Hepatocyte (in vitro differentiated cells): Measurements from ENCODE around the gene ARRDC1. TPM values are rescaled to one million over a fixed set of nuclear protein-coding genes. Genes with fewer than 3 reads are reported as not detected.

Source experiments
- DNase-seq: peaks from one replicate; pipeline ENCODE4 v3.0.0-alpha.2; 2016; ENCODE audit warnings: low spot score
- H2AFZ ChIP-seq: fragments of 200-600 bp; sonication (generic); 2 replicates; pipeline ENCODE4 v1.6.0; 2016; ENCODE audit warnings: antibody characterized with exemption, mild to moderate bottlenecking
- H3K27ac ChIP-seq: fragments of 200-600 bp; sonication (generic); 2 replicates; pipeline ENCODE4 v1.5.1; 2016; ENCODE audit warnings: mild to moderate bottlenecking
- H3K27me3 ChIP-seq: fragments of 200-600 bp; sonication (generic); 2 replicates; pipeline ENCODE4 v1.6.1; 2016
- H3K36me3 ChIP-seq: fragments of 200-600 bp; sonication (generic); replicated peaks from 2 replicates; pipeline ENCODE4 v1.5.1; 2016; ENCODE audit warnings: low read depth; ENCODE audit not compliant: insufficient read depth
- H3K4me1 ChIP-seq: fragments of 200-600 bp; sonication (generic); 2 replicates; pipeline ENCODE4 v1.5.1; 2016; ENCODE audit warnings: mild to moderate bottlenecking, moderate library complexity; ENCODE audit not compliant: insufficient read depth
- H3K4me2 ChIP-seq: fragments of 200-600 bp; sonication (generic); 2 replicates; pipeline ENCODE4 v1.6.0; 2016
- H3K4me3 ChIP-seq: fragments of 200-600 bp; sonication (generic); 2 replicates; pipeline ENCODE4 v1.5.1; 2016; ENCODE audit warnings: mild to moderate bottlenecking
- H3K79me2 ChIP-seq: fragments of 200-600 bp; sonication (generic); 2 replicates; pipeline ENCODE4 v1.6.0; 2017; ENCODE audit warnings: mild to moderate bottlenecking
- H3K9me2 ChIP-seq: fragments of 200-600 bp; sonication (generic); replicated peaks from 2 replicates; pipeline ENCODE4 v1.6.0; 2017; ENCODE audit warnings: mild to moderate bottlenecking; ENCODE audit not compliant: insufficient read depth
- H3K9me3 ChIP-seq: fragments of 200-600 bp; sonication (generic); 2 replicates; pipeline ENCODE4 v1.5.1; 2016; ENCODE audit warnings: low read depth, mild to moderate bottlenecking
- H4K20me1 ChIP-seq: fragments of 200-600 bp; sonication (generic); 2 replicates; pipeline ENCODE4 v1.6.0; 2016; ENCODE audit warnings: mild to moderate bottlenecking; ENCODE audit not compliant: insufficient read depth, poor library complexity, severe bottlenecking
- EZH2 ChIP-seq: fragments of 200-600 bp; sonication (generic); IDR thresholded peaks from 2 replicates; pipeline ENCODE4 v1.6.1; 2016; ENCODE audit warnings: antibody characterized with exemption, mild to moderate bottlenecking, borderline replicate concordance
- EZH2phosphoT487 ChIP-seq: fragments of 200-600 bp; sonication (generic); IDR thresholded peaks from one replicate; pipeline ENCODE4 v1.6.1; 2018; ENCODE audit warnings: antibody characterized with exemption, mild to moderate bottlenecking, low read depth, moderate library complexity; ENCODE audit not compliant: unreplicated experiment, severe bottlenecking
- WGBS: methylation state at CpG from one replicate; pipeline ENCODE4 v1.1.6; 2016; ENCODE audit warnings: low lambda C conversion rate; ENCODE audit errors: missing lambda C conversion rate; 5-methylcytosine and 5-hydroxymethylcytosine counted together
- polyA plus RNA-seq: library from polyadenylated mRNA; unstranded; fragments of >200 nt; fragmentation: Nextera tagmentation; extraction: Ambion mirVana; gene quantifications from 2 replicates; pipeline ENCODE4 v1.2.1, GENCODE V29; 2016
- total RNA-seq: library from RNA; depleted of rRNA; stranded (reverse); fragments of >200 nt; gene quantifications from 2 replicates; pipeline ENCODE4 v1.2.3, GENCODE V29; 2014
- TF ChIP-seq, protein P1 (sequence below): fragments of 200-600 bp; sonication (generic); IDR thresholded peaks from 2 replicates; pipeline ENCODE4 v1.5.1; 2016; ENCODE audit warnings: antibody characterized with exemption, mild to moderate bottlenecking; ENCODE audit not compliant: poor library complexity

Gene ARRDC1
- total and polyA plus RNA-seq, 2 experiments from 2014 or later, result 62.7 to 102 TPM

DNA sequence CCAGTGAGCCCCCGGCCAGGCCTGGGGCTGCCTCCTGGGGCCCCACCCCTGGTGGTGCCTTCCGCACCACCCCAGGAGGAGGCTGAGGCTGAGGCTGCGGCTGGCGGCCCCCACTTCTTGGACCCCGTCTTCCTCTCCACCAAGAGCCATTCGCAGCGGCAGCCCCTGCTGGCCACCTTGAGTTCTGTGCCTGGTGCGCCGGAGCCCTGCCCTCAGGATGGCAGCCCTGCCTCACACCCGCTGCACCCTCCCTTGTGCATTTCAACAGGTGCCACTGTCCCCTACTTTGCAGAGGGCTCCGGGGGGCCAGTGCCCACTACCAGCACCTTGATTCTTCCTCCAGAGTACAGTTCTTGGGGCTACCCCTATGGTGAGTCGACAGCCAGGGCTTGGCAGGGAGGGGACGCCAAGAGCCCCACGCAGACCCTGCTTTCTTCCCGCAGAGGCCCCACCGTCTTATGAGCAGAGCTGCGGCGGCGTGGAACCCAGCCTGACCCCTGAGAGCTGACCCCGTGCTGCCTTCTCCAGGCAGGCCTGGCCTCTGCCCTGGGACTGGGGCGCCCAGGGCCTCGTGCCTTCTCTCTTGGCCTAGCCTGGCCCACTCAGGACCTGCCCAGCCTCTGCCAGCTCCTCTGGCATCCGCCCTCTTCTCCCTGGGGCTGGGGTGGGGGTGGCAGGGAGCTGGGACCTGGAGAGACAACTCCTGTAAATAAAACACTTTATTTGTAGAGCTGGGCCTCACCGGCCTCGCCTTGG lies 9.3 kb downstream of the ARRDC1 start:
- WGBS, result 98% methylated on average over 23 of the region's 25 CpGs

DNA sequence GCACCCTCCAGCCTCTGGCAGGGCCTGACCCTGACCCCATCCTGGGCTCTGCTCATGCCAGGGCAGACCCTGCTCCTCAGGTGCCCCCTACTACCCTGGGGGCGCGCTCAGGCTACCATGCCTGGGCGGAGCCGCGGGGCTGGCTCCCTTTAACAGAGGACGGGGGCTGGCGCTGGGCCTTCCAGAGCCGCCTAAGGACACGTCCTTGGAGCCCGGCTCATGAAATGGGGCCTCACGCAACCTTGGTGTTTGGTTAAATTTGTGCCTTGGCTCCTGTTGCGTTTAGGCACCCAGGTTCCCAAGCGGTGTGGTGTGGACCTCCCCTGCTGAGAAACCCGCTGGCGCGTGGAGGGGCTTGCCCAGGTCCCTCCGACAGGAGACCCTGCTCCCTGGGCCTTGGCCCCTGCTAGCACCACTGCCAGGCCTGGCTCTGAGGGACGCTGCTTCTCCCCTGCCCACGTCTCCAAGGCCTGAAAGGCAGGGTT lies 9.9 kb downstream of the ARRDC1 start:
- Histone ChIP-seq H3K27ac (no peak overlapping the region), H3K27me3 (no peaks in the 10 kb centered on the region), H3K79me2 (peaks cover 64% of the 10 kb centered on the region), H4K20me1 (peaks cover 6% of the 10 kb centered on the region), H3K4me1 (peaks cover 41% of the 10 kb centered on the region), H3K9me2 (no peaks in the 10 kb centered on the region), H2AFZ (no peak overlapping the region), H3K4me2 (no peak overlapping the region), H3K36me3 (no peaks in the 10 kb centered on the region), H3K9me3 (no peaks in the 10 kb centered on the region), H3K4me3 (no peak overlapping the region)
- DNase-seq, result no peak
- no peak for TF ChIP-seq EZH2phosphoT487
- TF ChIP-seq EZH2, result no peak
- TF ChIP-seq, protein P1, sequence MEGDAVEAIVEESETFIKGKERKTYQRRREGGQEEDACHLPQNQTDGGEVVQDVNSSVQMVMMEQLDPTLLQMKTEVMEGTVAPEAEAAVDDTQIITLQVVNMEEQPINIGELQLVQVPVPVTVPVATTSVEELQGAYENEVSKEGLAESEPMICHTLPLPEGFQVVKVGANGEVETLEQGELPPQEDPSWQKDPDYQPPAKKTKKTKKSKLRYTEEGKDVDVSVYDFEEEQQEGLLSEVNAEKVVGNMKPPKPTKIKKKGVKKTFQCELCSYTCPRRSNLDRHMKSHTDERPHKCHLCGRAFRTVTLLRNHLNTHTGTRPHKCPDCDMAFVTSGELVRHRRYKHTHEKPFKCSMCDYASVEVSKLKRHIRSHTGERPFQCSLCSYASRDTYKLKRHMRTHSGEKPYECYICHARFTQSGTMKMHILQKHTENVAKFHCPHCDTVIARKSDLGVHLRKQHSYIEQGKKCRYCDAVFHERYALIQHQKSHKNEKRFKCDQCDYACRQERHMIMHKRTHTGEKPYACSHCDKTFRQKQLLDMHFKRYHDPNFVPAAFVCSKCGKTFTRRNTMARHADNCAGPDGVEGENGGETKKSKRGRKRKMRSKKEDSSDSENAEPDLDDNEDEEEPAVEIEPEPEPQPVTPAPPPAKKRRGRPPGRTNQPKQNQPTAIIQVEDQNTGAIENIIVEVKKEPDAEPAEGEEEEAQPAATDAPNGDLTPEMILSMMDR, result no peak
- WGBS, result 96% methylated on average over 18 of the region's 19 CpGs

More for the DNA sequence above, 9.3 kb downstream of the ARRDC1 start:
- Histone ChIP-seq H3K4me2 (no peak overlapping the region), H3K9me2 (no peaks in the 10 kb centered on the region), H3K36me3 (no peaks in the 10 kb centered on the region), H3K79me2 (peaks cover 64% of the 10 kb centered on the region), H3K4me1 (peaks cover 35% of the 10 kb centered on the region), H3K27ac (no peak overlapping the region), H3K27me3 (no peaks in the 10 kb centered on the region), H3K4me3 (no peak overlapping the region), H4K20me1 (peaks cover under 1% of the 10 kb centered on the region), H3K9me3 (no peaks in the 10 kb centered on the region), H2AFZ (no peak overlapping the region)
- DNase-seq, result no peak
- TF ChIP-seq EZH2, result no peak

DNA sequence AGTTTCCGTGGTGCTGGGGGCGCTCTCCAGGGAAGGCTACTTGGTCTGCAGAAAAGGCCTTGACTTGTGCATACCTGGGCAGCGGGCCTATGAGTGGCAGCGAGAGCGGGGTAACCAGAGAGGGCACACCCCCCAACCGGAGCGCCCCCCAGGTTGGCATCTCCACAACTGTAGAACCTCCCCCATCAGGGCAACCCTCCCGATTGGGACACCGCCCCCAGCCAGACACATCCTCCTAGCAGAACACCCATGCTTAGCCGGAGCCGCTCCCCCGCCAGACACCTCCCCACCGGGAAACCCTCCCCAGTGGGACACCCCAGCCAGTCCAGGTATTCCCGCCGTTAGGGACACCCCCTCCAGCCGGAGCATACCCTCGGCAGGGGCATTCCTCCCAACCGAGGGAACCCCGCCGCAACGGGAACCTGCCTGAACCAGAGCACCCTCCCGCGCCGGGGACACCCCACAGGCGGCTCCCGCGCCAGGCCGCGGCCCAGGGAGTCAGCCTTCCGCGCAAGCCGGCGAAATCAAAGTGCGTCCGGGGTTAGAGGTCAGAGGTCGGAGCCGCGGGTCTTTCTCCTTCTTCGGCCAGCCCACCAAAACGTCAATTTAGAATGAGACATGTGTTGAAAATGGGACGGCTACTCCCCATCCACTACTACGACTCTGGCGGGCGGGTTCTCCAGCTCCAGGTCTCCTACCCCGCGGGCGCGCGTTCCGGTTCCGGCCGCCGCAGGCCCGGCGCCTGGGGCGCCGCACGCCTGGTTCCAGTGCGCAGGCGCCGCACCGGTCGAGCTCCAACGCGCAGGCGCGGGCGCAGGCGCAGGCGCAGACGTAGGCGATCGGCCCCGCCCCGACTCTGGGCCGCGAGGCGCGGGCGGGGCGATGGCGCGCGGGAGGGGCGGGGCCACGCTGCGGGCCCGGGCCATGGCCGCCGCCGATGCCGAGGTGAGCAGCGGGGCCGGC lies 12.9 kb downstream of the ARRDC1 start, which contains the start of gene EHMT1:
Gene EHMT1, plus strand, starts transcription at position 901 of the 963 bp plus-strand sequence. Its CDS starts 24 bp downstream, at position 925.
- 1% methylated on average over 54 of the region's 94 CpGs for WGBS
- Histone ChIP-seq H2AFZ (peak within 1 kb of the TSS; percentile 14), H3K4me1 (peaks cover 21% of the 10 kb centered on the region), H4K20me1 (peaks cover 36% of the 10 kb centered on the region), H3K79me2 (peaks cover 74% of the 10 kb centered on the region), H3K4me3 (peak within 1 kb of the TSS; percentile 44), H3K4me2 (peak within 1 kb of the TSS; percentile 90), H3K36me3 (no peaks in the 10 kb centered on the region), H3K27ac (peak within 1 kb of the TSS; percentile 92), H3K9me3 (no peaks in the 10 kb centered on the region), H3K27me3 (no peaks in the 10 kb centered on the region), H3K9me2 (no peaks in the 10 kb centered on the region)
- DNase-seq, result peak; percentile 95
- TF ChIP-seq EZH2, result no peak
- no peak for TF ChIP-seq EZH2phosphoT487
- TF ChIP-seq, protein P1, result no peak
